ENCODE measurements around the gene MICAL3.

Gene MICAL3

GRCh38 chr22:17822087-17822486 is 202.3 kb downstream of the MICAL3 start:
- no peak overlapping the region for H3K4me2 ChIP-seq (ENCODE audit: low read length)
- H3K79me2 ChIP-seq (ENCODE audit: low read length): no peaks in the 10 kb centered on the region
- no peaks in the 10 kb centered on the region for H4K20me1 ChIP-seq (ENCODE audit: insufficient read depth, low read length)
- H3K36me3 ChIP-seq (replicated peaks; ENCODE audit: low read depth, low read length): peaks cover 54% of the 10 kb centered on the region
- TF ChIP-seq CTCF (IDR thresholded peaks at IDR 0.05; ENCODE audit: low read depth, low read length): no peak
- no peak for TF ChIP-seq EZH2phosphoT487 (IDR thresholded peaks at IDR 0.05; ENCODE audit: low read depth)
- H3K9me3 ChIP-seq (ENCODE audit: insufficient read depth, low read length): no peaks in the 10 kb centered on the region
- H2AFZ ChIP-seq (ENCODE audit: low read depth, low read length): no peak overlapping the region
- no peak overlapping the region for H3K9ac ChIP-seq (ENCODE audit: low read length)
- no peak overlapping the region for H3K27ac ChIP-seq (ENCODE audit: low read length)
- H3K4me1 ChIP-seq (ENCODE audit: low read length): no peaks in the 10 kb centered on the region
- H3K27me3 ChIP-seq (ENCODE audit: low read depth, low read length): no peaks in the 10 kb centered on the region
- H3K4me3 ChIP-seq (ENCODE audit: low read length): no peak overlapping the region

GRCh38 chr22:17820879-17821439 is 203.4 kb downstream of the MICAL3 start:
- Histone ChIP-seq H3K27me3 (ENCODE audit: low read depth, low read length) (no peaks in the 10 kb centered on the region), H3K4me2 (ENCODE audit: low read length) (no peak overlapping the region), H3K4me3 (ENCODE audit: low read length) (no peak overlapping the region), H2AFZ (ENCODE audit: low read depth, low read length) (no peak overlapping the region), H3K4me1 (ENCODE audit: low read length) (no peaks in the 10 kb centered on the region), H3K9me3 (ENCODE audit: insufficient read depth, low read length) (no peaks in the 10 kb centered on the region), H3K9ac (ENCODE audit: low read length) (no peak overlapping the region), H3K27ac (ENCODE audit: low read length) (no peak overlapping the region), H3K79me2 (ENCODE audit: low read length) (no peaks in the 10 kb centered on the region), H4K20me1 (ENCODE audit: insufficient read depth, low read length) (no peaks in the 10 kb centered on the region), H3K36me3 (replicated peaks; ENCODE audit: low read depth, low read length) (peaks cover 58% of the 10 kb centered on the region)
- TF ChIP-seq EZH2phosphoT487 (IDR thresholded peaks at IDR 0.05; ENCODE audit: low read depth): no peak
- no peak for TF ChIP-seq CTCF (IDR thresholded peaks at IDR 0.05; ENCODE audit: low read depth, low read length)

- no peaks in the 10 kb centered on the region for H4K20me1 ChIP-seq (ENCODE audit: insufficient read depth, low read length)
- no peak overlapping the region for H3K9ac ChIP-seq (ENCODE audit: low read length)
- no peak for TF ChIP-seq CTCF (IDR thresholded peaks at IDR 0.05; ENCODE audit: low read depth, low read length)
- TF ChIP-seq EZH2phosphoT487 (IDR thresholded peaks at IDR 0.05; ENCODE audit: low read depth): no peak
- H3K79me2 ChIP-seq (ENCODE audit: low read length): no peaks in the 10 kb centered on the region
- H3K4me1 ChIP-seq (ENCODE audit: low read length): no peaks in the 10 kb centered on the region
- H3K4me2 ChIP-seq (ENCODE audit: low read length): no peak overlapping the region
- no peak overlapping the region for H3K27ac ChIP-seq (ENCODE audit: low read length)
- no peaks in the 10 kb centered on the region for H3K9me3 ChIP-seq (ENCODE audit: insufficient read depth, low read length)
- H3K27me3 ChIP-seq (ENCODE audit: low read depth, low read length): no peaks in the 10 kb centered on the region
- no peak overlapping the region for H3K4me3 ChIP-seq (ENCODE audit: low read length)
- H2AFZ ChIP-seq (ENCODE audit: low read depth, low read length): no peak overlapping the region
- peaks cover 66% of the 10 kb centered on the region for H3K36me3 ChIP-seq (replicated peaks; ENCODE audit: low read depth, low read length)
Observed at GRCh38 chr22:17818649-17819048, 205.7 kb downstream of the MICAL3 start.

DNA sequence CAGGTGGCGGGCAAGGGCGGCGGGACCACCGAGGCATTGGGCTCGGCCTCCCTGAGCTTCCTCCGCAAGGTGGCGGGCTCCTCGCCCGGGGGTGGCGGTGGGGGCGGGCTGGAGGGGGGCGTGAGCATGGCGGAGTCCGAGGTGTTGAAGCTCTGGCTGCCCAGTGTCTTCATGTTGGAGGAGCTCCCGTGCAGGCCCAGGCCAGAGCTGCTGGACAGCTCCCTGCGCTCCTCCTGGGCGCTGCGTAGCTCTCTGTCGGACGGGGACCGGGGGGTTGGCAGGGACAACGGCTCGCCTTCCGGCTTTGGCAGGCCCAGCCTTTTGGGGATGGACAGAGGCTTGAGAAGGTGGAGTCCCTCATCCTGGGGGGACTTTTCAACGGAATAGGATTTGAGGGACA is 206.2 kb downstream of the MICAL3 start:
- Histone ChIP-seq H2AFZ (ENCODE audit: low read depth, low read length) (no peak overlapping the region), H3K4me2 (ENCODE audit: low read length) (no peak overlapping the region), H3K36me3 (replicated peaks; ENCODE audit: low read depth, low read length) (peaks cover 71% of the 10 kb centered on the region), H3K9me3 (ENCODE audit: insufficient read depth, low read length) (no peaks in the 10 kb centered on the region), H4K20me1 (ENCODE audit: insufficient read depth, low read length) (no peaks in the 10 kb centered on the region), H3K27ac (ENCODE audit: low read length) (no peak overlapping the region), H3K27me3 (ENCODE audit: low read depth, low read length) (no peaks in the 10 kb centered on the region), H3K4me3 (ENCODE audit: low read length) (no peak overlapping the region), H3K79me2 (ENCODE audit: low read length) (no peaks in the 10 kb centered on the region), H3K4me1 (ENCODE audit: low read length) (no peaks in the 10 kb centered on the region), H3K9ac (ENCODE audit: low read length) (no peak overlapping the region)
- TF ChIP-seq EZH2phosphoT487 (IDR thresholded peaks at IDR 0.05; ENCODE audit: low read depth) (no peak), CTCF (IDR thresholded peaks at IDR 0.05; ENCODE audit: low read depth, low read length) (no peak)

Data from OCI-LY3 (cell line).